SK-N-SH treated with all-trans-retinoic acid at 6 μM for 48 hours (cell line): ENCODE measurements around the gene CHSY1.

ENCODE experiments used
- ISL1 ChIP-seq: fragments of 250-450 bp; sonication (Bioruptor Pico); IDR thresholded peaks from 2 replicates; pipeline ENCODE4 v2.1.2; 2022; ENCODE audit warnings: mild to moderate bottlenecking, moderate library complexity
- OSR1 ChIP-seq: fragments of 250-450 bp; sonication (Bioruptor Pico); IDR thresholded peaks from 2 replicates; pipeline ENCODE4 v1.8.0; 2022; ENCODE audit warnings: moderate library complexity, mild to moderate bottlenecking, inconsistent platforms
- RARB ChIP-seq: fragments of 250-450 bp; sonication (Bioruptor Pico); IDR thresholded peaks from 2 replicates; pipeline ENCODE4 v1.8.0; 2021; ENCODE audit warnings: mild to moderate bottlenecking, moderate library complexity
- TCF4 ChIP-seq: fragments of 250-450 bp; sonication (Bioruptor Pico); IDR thresholded peaks from 2 replicates; pipeline ENCODE4 v1.8.0; 2021; ENCODE audit warnings: mild to moderate bottlenecking, moderate library complexity, borderline replicate concordance
- TOX ChIP-seq: fragments of 250-450 bp; sonication (Bioruptor Pico); IDR thresholded peaks from 2 replicates; pipeline ENCODE4 v1.8.0; 2021; ENCODE audit warnings: mild to moderate bottlenecking, moderate library complexity, borderline replicate concordance
- ZFP3 ChIP-seq: fragments of 250-450 bp; sonication (Bioruptor Pico); IDR thresholded peaks from 2 replicates; pipeline ENCODE4 v1.5.0; 2020; ENCODE audit warnings: mild to moderate bottlenecking, moderate library complexity
- ZFP30 ChIP-seq: fragments of 450-650 bp; formaldehyde crosslinking; IDR thresholded peaks from 2 replicates; pipeline ENCODE4 v1.5.0; 2022; ENCODE audit warnings: mild to moderate bottlenecking, moderate library complexity
- ZNF565 ChIP-seq: fragments of 450-650 bp; formaldehyde crosslinking; conservative IDR thresholded peaks from 2 replicates; pipeline ENCODE4 v1.5.0; 2020; ENCODE audit warnings: low read depth, mild to moderate bottlenecking, moderate library complexity
- ZNF70 ChIP-seq: fragments of 450-650 bp; formaldehyde crosslinking; IDR thresholded peaks from 2 replicates; pipeline ENCODE4 v1.5.0; 2020; ENCODE audit warnings: mild to moderate bottlenecking, moderate library complexity
- ZNF8 ChIP-seq: fragments of 450-650 bp; formaldehyde crosslinking; IDR thresholded peaks from 2 replicates; pipeline ENCODE4 v1.5.0; 2020; ENCODE audit warnings: mild to moderate bottlenecking, moderate library complexity
- TF ChIP-seq, protein P1 (sequence below): fragments of 250-450 bp; sonication (Bioruptor Pico); IDR thresholded peaks from 2 replicates; pipeline ENCODE4 v1.8.0; 2020; ENCODE audit warnings: mild to moderate bottlenecking, moderate library complexity, borderline replicate concordance
- TF ChIP-seq, protein P2 (sequence below): fragments of 250-450 bp; sonication (Bioruptor Pico); IDR thresholded peaks from 2 replicates; pipeline ENCODE4 v1.5.1; 2020; ENCODE audit warnings: low read depth, mild to moderate bottlenecking, moderate library complexity
- TF ChIP-seq, protein P3 (sequence below): fragments of 250-450 bp; sonication (Bioruptor Pico); IDR thresholded peaks from 2 replicates; pipeline ENCODE4 v1.5.0; 2020; ENCODE audit warnings: mild to moderate bottlenecking, moderate library complexity
- TF ChIP-seq, protein P4 (sequence below): fragments of 250-450 bp; sonication (Bioruptor Pico); IDR thresholded peaks from 2 replicates; pipeline ENCODE4 v1.8.0; 2021; ENCODE audit warnings: low read depth, mild to moderate bottlenecking, moderate library complexity, borderline replicate concordance

DNA sequence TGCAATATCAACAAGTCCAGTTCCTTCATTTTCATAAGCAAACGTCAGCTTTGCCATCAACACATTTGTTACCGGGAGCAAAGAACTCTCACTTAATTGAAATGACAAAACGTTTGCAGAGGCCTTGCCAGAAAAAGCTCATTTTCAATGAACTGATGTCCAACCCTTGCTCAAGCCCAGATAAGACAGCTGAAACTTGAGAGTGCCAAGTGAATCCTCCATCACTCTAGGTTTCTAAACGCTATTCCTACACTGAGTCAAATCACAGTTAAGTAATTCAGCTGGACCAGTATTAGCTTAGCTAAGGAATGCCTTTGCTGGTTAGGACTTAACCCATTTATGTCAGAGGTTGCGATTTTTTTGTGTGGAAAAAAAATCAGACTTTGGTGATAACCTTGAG is 11.5 kb downstream of the CHSY1 start:
- TF ChIP-seq ISL1 (CRISPR knock-in tag) (no peak), TCF4 (CRISPR knock-in tag) (no peak), ZFP30 (CRISPR knock-in tag) (no peak), ZNF8 (no peak), RARB (CRISPR knock-in tag) (no peak), OSR1 (CRISPR knock-in tag) (no peak), TOX (no peak), ZNF565 (CRISPR knock-in tag) (no peak), ZNF70 (no peak), ZFP3 (CRISPR knock-in tag) (no peak)
- TF ChIP-seq, protein P1, sequence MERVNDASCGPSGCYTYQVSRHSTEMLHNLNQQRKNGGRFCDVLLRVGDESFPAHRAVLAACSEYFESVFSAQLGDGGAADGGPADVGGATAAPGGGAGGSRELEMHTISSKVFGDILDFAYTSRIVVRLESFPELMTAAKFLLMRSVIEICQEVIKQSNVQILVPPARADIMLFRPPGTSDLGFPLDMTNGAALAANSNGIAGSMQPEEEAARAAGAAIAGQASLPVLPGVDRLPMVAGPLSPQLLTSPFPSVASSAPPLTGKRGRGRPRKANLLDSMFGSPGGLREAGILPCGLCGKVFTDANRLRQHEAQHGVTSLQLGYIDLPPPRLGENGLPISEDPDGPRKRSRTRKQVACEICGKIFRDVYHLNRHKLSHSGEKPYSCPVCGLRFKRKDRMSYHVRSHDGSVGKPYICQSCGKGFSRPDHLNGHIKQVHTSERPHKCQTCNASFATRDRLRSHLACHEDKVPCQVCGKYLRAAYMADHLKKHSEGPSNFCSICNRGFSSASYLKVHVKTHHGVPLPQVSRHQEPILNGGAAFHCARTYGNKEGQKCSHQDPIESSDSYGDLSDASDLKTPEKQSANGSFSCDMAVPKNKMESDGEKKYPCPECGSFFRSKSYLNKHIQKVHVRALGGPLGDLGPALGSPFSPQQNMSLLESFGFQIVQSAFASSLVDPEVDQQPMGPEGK (CRISPR knock-in tag) = no peak
- TF ChIP-seq, protein P2, sequence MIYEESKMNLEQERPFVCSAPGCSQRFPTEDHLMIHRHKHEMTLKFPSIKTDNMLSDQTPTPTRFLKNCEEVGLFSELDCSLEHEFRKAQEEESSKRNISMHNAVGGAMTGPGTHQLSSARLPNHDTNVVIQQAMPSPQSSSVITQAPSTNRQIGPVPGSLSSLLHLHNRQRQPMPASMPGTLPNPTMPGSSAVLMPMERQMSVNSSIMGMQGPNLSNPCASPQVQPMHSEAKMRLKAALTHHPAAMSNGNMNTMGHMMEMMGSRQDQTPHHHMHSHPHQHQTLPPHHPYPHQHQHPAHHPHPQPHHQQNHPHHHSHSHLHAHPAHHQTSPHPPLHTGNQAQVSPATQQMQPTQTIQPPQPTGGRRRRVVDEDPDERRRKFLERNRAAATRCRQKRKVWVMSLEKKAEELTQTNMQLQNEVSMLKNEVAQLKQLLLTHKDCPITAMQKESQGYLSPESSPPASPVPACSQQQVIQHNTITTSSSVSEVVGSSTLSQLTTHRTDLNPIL (CRISPR knock-in tag) = no peak
- TF ChIP-seq, protein P3, sequence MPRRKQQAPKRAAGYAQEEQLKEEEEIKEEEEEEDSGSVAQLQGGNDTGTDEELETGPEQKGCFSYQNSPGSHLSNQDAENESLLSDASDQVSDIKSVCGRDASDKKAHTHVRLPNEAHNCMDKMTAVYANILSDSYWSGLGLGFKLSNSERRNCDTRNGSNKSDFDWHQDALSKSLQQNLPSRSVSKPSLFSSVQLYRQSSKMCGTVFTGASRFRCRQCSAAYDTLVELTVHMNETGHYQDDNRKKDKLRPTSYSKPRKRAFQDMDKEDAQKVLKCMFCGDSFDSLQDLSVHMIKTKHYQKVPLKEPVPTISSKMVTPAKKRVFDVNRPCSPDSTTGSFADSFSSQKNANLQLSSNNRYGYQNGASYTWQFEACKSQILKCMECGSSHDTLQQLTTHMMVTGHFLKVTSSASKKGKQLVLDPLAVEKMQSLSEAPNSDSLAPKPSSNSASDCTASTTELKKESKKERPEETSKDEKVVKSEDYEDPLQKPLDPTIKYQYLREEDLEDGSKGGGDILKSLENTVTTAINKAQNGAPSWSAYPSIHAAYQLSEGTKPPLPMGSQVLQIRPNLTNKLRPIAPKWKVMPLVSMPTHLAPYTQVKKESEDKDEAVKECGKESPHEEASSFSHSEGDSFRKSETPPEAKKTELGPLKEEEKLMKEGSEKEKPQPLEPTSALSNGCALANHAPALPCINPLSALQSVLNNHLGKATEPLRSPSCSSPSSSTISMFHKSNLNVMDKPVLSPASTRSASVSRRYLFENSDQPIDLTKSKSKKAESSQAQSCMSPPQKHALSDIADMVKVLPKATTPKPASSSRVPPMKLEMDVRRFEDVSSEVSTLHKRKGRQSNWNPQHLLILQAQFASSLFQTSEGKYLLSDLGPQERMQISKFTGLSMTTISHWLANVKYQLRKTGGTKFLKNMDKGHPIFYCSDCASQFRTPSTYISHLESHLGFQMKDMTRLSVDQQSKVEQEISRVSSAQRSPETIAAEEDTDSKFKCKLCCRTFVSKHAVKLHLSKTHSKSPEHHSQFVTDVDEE (CRISPR knock-in tag) = no peak
- TF ChIP-seq, protein P4, sequence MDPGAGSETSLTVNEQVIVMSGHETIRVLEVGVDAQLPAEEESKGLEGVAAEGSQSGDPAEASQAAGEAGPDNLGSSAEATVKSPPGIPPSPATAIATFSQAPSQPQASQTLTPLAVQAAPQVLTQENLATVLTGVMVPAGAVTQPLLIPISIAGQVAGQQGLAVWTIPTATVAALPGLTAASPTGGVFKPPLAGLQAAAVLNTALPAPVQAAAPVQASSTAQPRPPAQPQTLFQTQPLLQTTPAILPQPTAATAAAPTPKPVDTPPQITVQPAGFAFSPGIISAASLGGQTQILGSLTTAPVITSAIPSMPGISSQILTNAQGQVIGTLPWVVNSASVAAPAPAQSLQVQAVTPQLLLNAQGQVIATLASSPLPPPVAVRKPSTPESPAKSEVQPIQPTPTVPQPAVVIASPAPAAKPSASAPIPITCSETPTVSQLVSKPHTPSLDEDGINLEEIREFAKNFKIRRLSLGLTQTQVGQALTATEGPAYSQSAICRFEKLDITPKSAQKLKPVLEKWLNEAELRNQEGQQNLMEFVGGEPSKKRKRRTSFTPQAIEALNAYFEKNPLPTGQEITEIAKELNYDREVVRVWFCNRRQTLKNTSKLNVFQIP = no peak
